Endothelial cell of umbilical vein (primary cell): ENCODE results near the gene RDH5. TPM values are rescaled to one million over a fixed set of nuclear protein-coding genes. Genes with fewer than 3 reads are reported as not detected.

Experiments
- BruUV-seq: library from RNA; stranded (reverse); fragments of 400-500 nt; replicated peaks from 2 replicates; lab custom pipeline; 2021; lab: Mats Ljungman, UMichigan
- CTCF ChIA-PET: fragments of 300-600, 350-600 bp; sonication (Branson Sonifier 250); formaldehyde crosslinking; loops from one replicate; lab custom pipeline; 2021; ENCODE audit warnings: antibody characterized with exemption, inconsistent platforms; lab: Charles Lee
- POLR2A ChIA-PET: fragments of 300-600, 350-600 bp; sonication (Branson Sonifier 250); formaldehyde crosslinking; loops from one replicate; lab custom pipeline; 2021; ENCODE audit warnings: antibody characterized with exemption, inconsistent platforms; lab: Charles Lee
- DNase-seq: peaks from one replicate; pipeline ENCODE4 v3.0.0-alpha.2; 2011; ENCODE audit warnings: low read depth, low spot score
- FAIRE-seq: peaks from 2 replicates; lab custom pipeline; 2011; peaks lifted over from hg19 to GRCh38; lab: Jason Lieb, UNC
- H2AFZ ChIP-seq: 2 replicates; pipeline ENCODE4 v1.6.0; 2012; ENCODE audit warnings: low read depth, low read length, control low read depth, inconsistent platforms
- H3K27ac ChIP-seq: 2 replicates; pipeline ENCODE4 v1.5.1; 2011; ENCODE audit warnings: low read depth, mild to moderate bottlenecking, control low read depth, low read length, moderate library complexity; ENCODE audit not compliant: insufficient read depth
- H3K27me3 ChIP-seq, 2 experiments: 2 replicates each; pipeline versions ENCODE4 v1.6.0 to v1.6.1; 2011; ENCODE audit warnings: low read length in 2 of 2, mixed read lengths in 1 of 2; ENCODE audit not compliant: control insufficient read depth in 2 of 2, insufficient read depth in 2 of 2
- H3K36me3 ChIP-seq, 2 experiments: 2 replicates in 1 of 2; 3 replicates in 1 of 2; pipeline ENCODE4 v1.5.1; 2011; ENCODE audit warnings: low read length in 2 of 2, mild to moderate bottlenecking in 1 of 2, moderate library complexity in 1 of 2; ENCODE audit not compliant: control insufficient read depth in 2 of 2, insufficient read depth in 2 of 2; ENCODE audit errors: extremely low read depth in 1 of 2
- H3K4me1 ChIP-seq: 3 replicates; pipeline ENCODE4 v1.5.1; 2011; ENCODE audit warnings: mild to moderate bottlenecking, low read length; ENCODE audit not compliant: control insufficient read depth, insufficient read depth; ENCODE audit errors: extremely low read depth
- H3K4me2 ChIP-seq: 2 replicates; pipeline ENCODE4 v1.6.1; 2011; ENCODE audit warnings: low read length, control low read depth, mixed read lengths; ENCODE audit not compliant: insufficient read depth
- H3K4me3 ChIP-seq, 3 experiments: fragments of 200-600 bp in 1 of 3; sonication (generic), shearing (Covaris generic) in 1 of 3; replicated peaks in 1 of 3; 2 replicates each; pipeline ENCODE4 v1.5.1; 2011 to 2016; ENCODE audit warnings: control low read depth in 3 of 3, low read length in 3 of 3, mild to moderate bottlenecking in 2 of 3, inconsistent platforms in 1 of 3, low read depth in 1 of 3, moderate library complexity in 1 of 3; ENCODE audit not compliant: insufficient read depth in 1 of 3
- H3K79me2 ChIP-seq: 2 replicates; pipeline ENCODE4 v1.6.0; 2012; ENCODE audit warnings: low read length, inconsistent platforms; ENCODE audit not compliant: control insufficient read depth, insufficient read depth
- H3K9ac ChIP-seq: replicated peaks from 2 replicates; pipeline ENCODE3; 2011; ENCODE audit warnings: low read length, control low read depth; ENCODE audit not compliant: insufficient read depth; ENCODE audit errors: extremely low read depth
- H3K9me1 ChIP-seq: replicated peaks from 3 replicates; pipeline ENCODE4 v1.6.0; 2011; ENCODE audit warnings: mild to moderate bottlenecking, low read length; ENCODE audit not compliant: control insufficient read depth, insufficient read depth; ENCODE audit errors: extremely low read depth
- H3K9me3 ChIP-seq: replicated peaks from 2 replicates; pipeline ENCODE4 v1.5.1; 2012; ENCODE audit warnings: low read length, inconsistent platforms; ENCODE audit not compliant: control insufficient read depth, insufficient read depth
- H4K20me1 ChIP-seq: replicated peaks from 2 replicates; pipeline ENCODE3; 2011; ENCODE audit warnings: mild to moderate bottlenecking, low read length; ENCODE audit not compliant: control insufficient read depth, insufficient read depth; ENCODE audit errors: extremely low read depth
- CTCF ChIP-seq, 2 donors: IDR thresholded peaks; 1 replicate in 1 of 2; 2 replicates in 1 of 2; pipeline ENCODE4 v1.5.1; 2011; ENCODE audit warnings: low read length in 2 of 2, mild to moderate bottlenecking in 2 of 2, moderate library complexity in 2 of 2, control low read depth in 1 of 2, inconsistent platforms in 1 of 2, low read depth in 1 of 2; ENCODE audit not compliant: insufficient read depth in 1 of 2; ENCODE audit errors: extremely low read depth in 1 of 2
- JUN ChIP-seq: IDR thresholded peaks from 2 replicates; pipeline ENCODE4 v1.6.1; 2011; ENCODE audit warnings: borderline replicate concordance, low read depth; ENCODE audit not compliant: insufficient read length, insufficient read depth
- POLR2A ChIP-seq: IDR thresholded peaks from 2 replicates; pipeline ENCODE4 v1.6.1; 2012; ENCODE audit warnings: low read depth, mild to moderate bottlenecking, control low read depth, low read length
- dilution Hi-C: fragments of 300-500 bp; cut with MboI; formaldehyde crosslinking; loops from one replicate; pipeline ENCODE4 v1.15.0; 2019; ENCODE audit warnings: low sequenced_read_pairs; ENCODE audit not compliant: extremely low pct_ligation_motif_present
- intact Hi-C: fragments of 100-400 bp; cut with micrococcal nuclease; formaldehyde crosslinking; loops from one replicate; pipeline ENCODE4 v1.10.0; 2022
- polyA plus RNA-seq, 4 experiments: library from polyadenylated mRNA; depleted of rRNA in 3 of 4; stranded (reverse) in 3 of 4; unstranded in 1 of 4; fragments of >200 nt; gene quantifications; 2 replicates each; pipeline versions ENCODE4 v1.2.1 to v1.2.3, GENCODE V29; 2011 to 2012; ENCODE audit warnings: missing spikeins in 1 of 4
- total RNA-seq: library from RNA; stranded (reverse); gene quantifications from 2 replicates; pipeline ENCODE4 v1.2.3, GENCODE V29; 2021

The RDH5 gene
- total and polyA plus RNA-seq, 2 donors (not counting 3 experiments of a cell fraction or from before 2014, with no cell fraction given): 2.7 to 3.7 TPM

GRCh38 chr12:55729819-55730818 lies 9.9 kb downstream of the RDH5 start:
- CTCF ChIA-PET: interaction anchor here (0.7 to 3.0 kb wide), 11 partner anchors 8 to 459 kb away, joined by 3 to 51 read pairs (median 4); partner anchors contain the start of genes BLOC1S1, RDH5 and SMARCC2
- POLR2A ChIA-PET: interaction anchor here (0.6 to 1.8 kb wide), 4 partner anchors 8 to 319 kb away, joined by 3 to 6 read pairs (median 4); partner anchors contain the start of genes ORMDL2, RAB5B and SARNP
- Histone ChIP-seq H3K79me2 (peaks cover 30% of the 10 kb centered on the region), H3K27me3 (no peaks in the 10 kb centered on the region), H3K4me1 (peaks cover 19% of the 10 kb centered on the region), H2AFZ (peak overlapping the region; percentile 22), H3K9me3 (no peaks in the 10 kb centered on the region), H4K20me1 (no peaks in the 10 kb centered on the region), H3K4me2 (peak overlapping the region; percentile 82), H3K4me3 (peak overlapping the region; percentile 5 to 89 (median 55)), H3K9me1 (no peaks in the 10 kb centered on the region), H3K9ac (peak overlapping the region; percentile 94), H3K27ac (peak overlapping the region; percentile 96), H3K36me3 (peaks cover 7 to 15% of the 10 kb centered on the region in 2 experiments)
- DNase-seq (peak; percentile 78), FAIRE-seq (no peak)
- BruUV-seq: TSS peak; percentile 65
- intact Hi-C loops (loop anchor here (1.0 kb wide), 1 partner anchor 7 kb away; no protein-coding TSS in a partner anchor), dilution Hi-C loops (no loop called here)
- TF ChIP-seq POLR2A: peak; percentile 56
- no peak for TF ChIP-seq JUN
- peak in 1 of 2 donors; percentile 1 for TF ChIP-seq CTCF (IDR thresholded peaks at IDR 0.05; ENCODE audit: extremely low read depth in 1 of 2, insufficient read depth in 1 of 2, low read depth in 1 of 2, low read length in 2 of 2)
